Activated CD8-positive, alpha-beta T cell treated with anti-CD3 and anti-CD28 coated beads for 36 hours (primary cell): ENCODE data around the gene LCE6A. TPM values are rescaled to one million over a fixed set of nuclear protein-coding genes. Genes with fewer than 3 reads are reported as not detected.

ENCODE experiments used
- ATAC-seq: fragments of 200-7000 bp; cut with Tn5 transposase; one replicate; pipeline ENCODE4 v1.10.0; 2021; ENCODE audit warnings: mild to moderate bottlenecking, moderate library complexity
- CTCF ChIA-PET: fragments of 350-600 bp; sonication (Branson Sonifier 250); formaldehyde crosslinking; loops from one replicate; lab custom pipeline; 2021; ENCODE audit warnings: antibody characterized with exemption; lab: Charles Lee
- POLR2A ChIA-PET: fragments of 350-600 bp; sonication (Branson Sonifier 250); formaldehyde crosslinking; loops from one replicate; lab custom pipeline; 2021; ENCODE audit warnings: antibody characterized with exemption; lab: Charles Lee
- DNase-seq: peaks from one replicate; pipeline ENCODE4 v3.0.0-alpha.2; 2020
- H3K27ac Mint-ChIP-seq: one replicate; pipeline ENCODE4 v1.8.0; 2021; ENCODE audit warnings: mild to moderate bottlenecking, mixed read lengths
- H3K27me3 Mint-ChIP-seq: one replicate; pipeline ENCODE4 v1.8.0; 2021; ENCODE audit warnings: mixed read lengths
- H3K36me3 Mint-ChIP-seq: one replicate; pipeline ENCODE4 v1.8.0; 2021; ENCODE audit warnings: low read depth, mixed read lengths
- H3K4me1 Mint-ChIP-seq: one replicate; pipeline ENCODE4 v1.8.0; 2021; ENCODE audit warnings: low read depth, mixed read lengths
- H3K4me3 Mint-ChIP-seq: one replicate; pipeline ENCODE4 v1.8.0; 2021; ENCODE audit warnings: mild to moderate bottlenecking, moderate library complexity, mixed read lengths
- H3K9me3 Mint-ChIP-seq: one replicate; pipeline ENCODE4 v1.8.0; 2021; ENCODE audit warnings: mixed read lengths
- CTCF ChIP-seq: fragments of 200-600 bp; IDR thresholded peaks from one replicate; pipeline ENCODE4 v1.8.0; 2022; ENCODE audit warnings: antibody characterized with exemption, mild to moderate bottlenecking
- intact Hi-C: fragments of 100-400 bp; cut with micrococcal nuclease; formaldehyde crosslinking; loops from one replicate; pipeline ENCODE4 v1.10.0; 2022
- total RNA-seq, 2 experiments: library from RNA; stranded (reverse); gene quantifications; one replicate each; pipeline ENCODE4 v1.2.3, GENCODE V29; 2021

LCE6A gene
- total RNA-seq, 2 experiments from 2014 or later: not detected

- POLR2A ChIA-PET: no interaction called here
- ATAC-seq: no peak
- peak; percentile 4 for DNase-seq
- H3K36me3 Mint-ChIP-seq: no peaks in the 10 kb centered on the region
- no peak overlapping the region for H3K27ac Mint-ChIP-seq
- peak; percentile 40 for TF ChIP-seq CTCF
- H3K4me3 Mint-ChIP-seq: no peak overlapping the region
- CTCF ChIA-PET: interaction anchor here (0.6 to 2.1 kb wide), 12 partner anchors 11 to 362 kb away, joined by 3 to 11 read pairs (median 4); no protein-coding TSS in a partner anchor
- H3K4me1 Mint-ChIP-seq: no peaks in the 10 kb centered on the region
- intact Hi-C loops: loop anchor here (10.0 kb wide), 1 partner anchor 354 kb away; no protein-coding TSS in a partner anchor
- H3K9me3 Mint-ChIP-seq: no peaks in the 10 kb centered on the region
- H3K27me3 Mint-ChIP-seq: peaks cover 3% of the 10 kb centered on the region
Measured at GRCh38 chr1:152870831-152871730, 28.4 kb downstream of the LCE6A start.

- intact Hi-C loops: loop anchor here (10.0 kb wide), 1 partner anchor 353 kb away; no protein-coding TSS in a partner anchor
- ATAC-seq: no peak
- ChIA-PET CTCF (interaction anchor here (1.2 kb wide), 1 partner anchor 54 kb away, joined by 6 read pairs; no protein-coding TSS in a partner anchor), POLR2A (no interaction called here)
- Mint-ChIP-seq H3K4me3 (no peak overlapping the region), H3K9me3 (no peaks in the 10 kb centered on the region), H3K27ac (no peak overlapping the region), H3K4me1 (no peaks in the 10 kb centered on the region), H3K27me3 (peaks cover 5% of the 10 kb centered on the region), H3K36me3 (no peaks in the 10 kb centered on the region)
- TF ChIP-seq CTCF: no peak
- DNase-seq: no peak
Measured at GRCh38 chr1:152871731-152872126, 29.1 kb downstream of the LCE6A start.

GRCh38 chr1:152873495-152873894 lies 30.8 kb downstream of the LCE6A start:
- no peak for TF ChIP-seq CTCF
- CTCF ChIA-PET: no interaction called here
- intact Hi-C loops: loop anchor here (10.0 kb wide), 1 partner anchor 351 kb away; no protein-coding TSS in a partner anchor
- Mint-ChIP-seq H3K27ac (no peak overlapping the region), H3K27me3 (peaks cover 7% of the 10 kb centered on the region), H3K4me3 (no peak overlapping the region), H3K4me1 (no peaks in the 10 kb centered on the region), H3K9me3 (no peaks in the 10 kb centered on the region), H3K36me3 (no peaks in the 10 kb centered on the region)
- POLR2A ChIA-PET: no interaction called here
- DNase-seq (no peak), ATAC-seq (no peak)

GRCh38 chr1:152876827-152877226 lies 34.2 kb downstream of the LCE6A start:
- Mint-ChIP-seq H3K27me3 (peaks cover 11% of the 10 kb centered on the region), H3K9me3 (no peaks in the 10 kb centered on the region), H3K36me3 (no peaks in the 10 kb centered on the region), H3K4me3 (no peak overlapping the region), H3K27ac (no peak overlapping the region), H3K4me1 (no peaks in the 10 kb centered on the region)
- no peak for DNase-seq
- no peak for ATAC-seq
- intact Hi-C loops: loop anchor here (10.0 kb wide), 1 partner anchor 348 kb away; no protein-coding TSS in a partner anchor
- CTCF ChIA-PET: no interaction called here
- POLR2A ChIA-PET: no interaction called here
- no peak for TF ChIP-seq CTCF

GRCh38 chr1:152878042-152878441 lies 35.4 kb downstream of the LCE6A start, which contains the start of gene SMCP:
TSS of gene SMCP (plus strand) at chr1:152878322. CDS start at chr1:152884423, 6,101 bp downstream.
- no peaks in the 10 kb centered on the region for H3K36me3 Mint-ChIP-seq
- ChIA-PET POLR2A (no interaction called here), CTCF (interaction anchor here (0.6 to 2.2 kb wide), 7 partner anchors 48 to 345 kb away, joined by 3 to 8 read pairs (median 4); no protein-coding TSS in a partner anchor)
- no peak within 1 kb of the TSS for H3K4me3 Mint-ChIP-seq
- H3K9me3 Mint-ChIP-seq: no peaks in the 10 kb centered on the region
- TF ChIP-seq CTCF: peak; percentile 41
- H3K27ac Mint-ChIP-seq: no peak within 1 kb of the TSS
- DNase-seq (peak; percentile 58), ATAC-seq (no peak)
- peaks cover 11% of the 10 kb centered on the region for H3K27me3 Mint-ChIP-seq
- intact Hi-C loops: loop anchor here (10.0 kb wide), 1 partner anchor 347 kb away; no protein-coding TSS in a partner anchor
- H3K4me1 Mint-ChIP-seq: no peaks in the 10 kb centered on the region
